ENCODE data around the gene VASN. TPM values are rescaled to one million over a fixed set of nuclear protein-coding genes. Genes with fewer than 3 reads are reported as not detected.

VASN gene
- polyA plus RNA-seq, 1 experiment, result 19.1 TPM

DNA sequence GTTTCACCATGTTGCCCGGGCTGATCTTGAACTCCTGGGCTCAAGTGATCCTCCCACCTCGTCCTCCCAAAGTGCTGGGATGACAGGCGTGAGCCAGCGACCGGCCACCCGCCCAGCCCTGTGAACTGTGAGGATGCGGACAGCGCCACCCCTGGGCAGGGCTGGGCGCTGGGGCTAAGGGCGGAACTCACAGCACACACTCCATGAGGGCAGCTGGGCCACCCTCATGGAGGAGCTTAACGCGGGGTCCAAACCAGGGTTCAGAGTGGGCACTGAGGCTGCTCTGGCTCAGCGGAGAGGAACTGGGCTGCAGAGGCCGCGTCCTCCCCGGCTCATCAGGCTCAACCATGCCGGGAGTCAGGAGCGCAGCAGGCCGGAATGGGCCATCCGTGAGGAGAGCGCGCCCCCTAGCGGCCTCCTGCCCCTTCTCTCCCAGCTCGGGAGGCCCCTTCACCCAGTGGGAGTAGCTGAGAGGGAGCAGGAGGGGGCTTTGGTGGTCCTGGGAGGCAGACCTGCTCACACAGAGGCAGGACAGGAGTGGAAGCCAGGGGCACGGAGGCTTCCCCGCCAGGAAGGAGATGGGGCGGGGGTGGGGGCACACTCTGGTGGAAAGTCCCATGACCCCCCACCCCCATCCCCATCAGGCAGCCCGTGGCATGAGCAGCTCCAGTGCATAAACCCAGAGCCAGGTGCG lies 30.9 kb downstream of the VASN start:
- TF ChIP-seq, protein P1, sequence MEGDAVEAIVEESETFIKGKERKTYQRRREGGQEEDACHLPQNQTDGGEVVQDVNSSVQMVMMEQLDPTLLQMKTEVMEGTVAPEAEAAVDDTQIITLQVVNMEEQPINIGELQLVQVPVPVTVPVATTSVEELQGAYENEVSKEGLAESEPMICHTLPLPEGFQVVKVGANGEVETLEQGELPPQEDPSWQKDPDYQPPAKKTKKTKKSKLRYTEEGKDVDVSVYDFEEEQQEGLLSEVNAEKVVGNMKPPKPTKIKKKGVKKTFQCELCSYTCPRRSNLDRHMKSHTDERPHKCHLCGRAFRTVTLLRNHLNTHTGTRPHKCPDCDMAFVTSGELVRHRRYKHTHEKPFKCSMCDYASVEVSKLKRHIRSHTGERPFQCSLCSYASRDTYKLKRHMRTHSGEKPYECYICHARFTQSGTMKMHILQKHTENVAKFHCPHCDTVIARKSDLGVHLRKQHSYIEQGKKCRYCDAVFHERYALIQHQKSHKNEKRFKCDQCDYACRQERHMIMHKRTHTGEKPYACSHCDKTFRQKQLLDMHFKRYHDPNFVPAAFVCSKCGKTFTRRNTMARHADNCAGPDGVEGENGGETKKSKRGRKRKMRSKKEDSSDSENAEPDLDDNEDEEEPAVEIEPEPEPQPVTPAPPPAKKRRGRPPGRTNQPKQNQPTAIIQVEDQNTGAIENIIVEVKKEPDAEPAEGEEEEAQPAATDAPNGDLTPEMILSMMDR (IDR thresholded peaks at IDR 0.05; ENCODE audit: low read depth, low read length), result peak; percentile 79
- Histone ChIP-seq H3K27me3 (ENCODE audit: control insufficient read depth, insufficient read depth, low read length) (no peaks in the 10 kb centered on the region), H3K4me3 (ENCODE audit: low read depth, low read length) (no peak overlapping the region), H3K9me3 (ENCODE audit: control insufficient read depth, insufficient read depth, low read length) (no peaks in the 10 kb centered on the region), H3K27ac (ENCODE audit: low read depth, low read length) (no peak overlapping the region)
- ChIA-PET CTCF (interaction anchor here (0.6 to 6.2 kb wide), 49 partner anchors 8 to 418 kb away, joined by 3 to 132 read pairs (median 6); partner anchors contain the start of genes DNAJA3, PAM16 and TFAP4), POLR2A (interaction anchor here (0.5 to 1.3 kb wide), 8 partner anchors 10 to 567 kb away, joined by 3 to 5 read pairs (median 3); partner anchors contain the start of gene GLIS2)
- DNase-seq (ENCODE audit: low read depth, low spot score), result peak; percentile 37

DNA sequence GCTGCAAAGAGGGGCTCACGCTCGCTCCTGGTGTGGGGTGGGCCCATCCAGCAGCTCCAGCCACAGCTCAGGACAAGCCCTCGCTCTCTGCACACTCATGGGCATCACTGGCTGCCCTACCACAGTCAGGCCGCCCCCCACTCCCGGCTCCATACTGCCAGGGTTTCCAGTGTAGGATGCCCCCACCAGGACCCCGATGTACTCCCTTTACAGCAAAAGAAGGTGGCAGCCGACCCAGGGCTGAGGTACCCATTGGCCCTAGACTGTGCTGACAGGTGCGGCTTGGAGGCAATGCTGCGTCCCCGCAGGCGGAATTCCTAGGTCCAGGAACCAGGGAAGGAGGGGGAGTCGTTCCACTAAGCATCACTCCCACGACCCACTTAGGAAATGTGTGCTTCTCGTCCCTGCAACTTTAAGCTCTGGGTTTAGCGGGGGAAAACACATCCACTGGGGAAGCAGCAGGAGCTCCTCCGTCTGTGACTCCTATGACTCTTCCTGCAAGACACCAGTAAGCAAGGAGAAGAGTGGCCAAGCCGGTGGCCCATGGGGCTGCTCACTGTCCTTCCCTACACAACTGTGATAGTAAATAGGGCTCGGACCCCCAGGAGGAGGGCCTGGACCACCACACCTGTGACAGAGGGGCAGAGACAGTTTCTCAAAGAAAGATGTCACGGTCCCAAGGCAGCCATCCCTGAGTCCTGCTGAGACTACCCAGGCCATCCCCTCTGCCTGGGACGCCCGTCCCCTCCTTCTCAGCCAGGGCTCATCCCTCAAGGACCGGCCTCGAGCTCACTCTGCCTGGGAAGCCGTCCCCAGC lies 31.7 kb downstream of the VASN start:
- TF ChIP-seq, protein P1 (IDR thresholded peaks at IDR 0.05; ENCODE audit: low read depth, low read length), result no peak
- ChIA-PET POLR2A (interaction anchor here (0.5 to 1.3 kb wide), 7 partner anchors 11 to 568 kb away, joined by 3 to 5 read pairs (median 3); partner anchors contain the start of gene GLIS2), CTCF (interaction anchor here (0.6 to 6.2 kb wide), 44 partner anchors 8 to 203 kb away, joined by 3 to 132 read pairs (median 6); partner anchors contain the start of genes DNAJA3, PAM16 and TFAP4)
- no peaks in the 10 kb centered on the region for H3K9me3 ChIP-seq (ENCODE audit: control insufficient read depth, insufficient read depth, low read length)
- H3K27ac ChIP-seq (ENCODE audit: low read depth, low read length), result no peak overlapping the region
- H3K4me3 ChIP-seq (ENCODE audit: low read depth, low read length), result no peak overlapping the region
- DNase-seq (ENCODE audit: low read depth, low spot score), result no peak
- no peaks in the 10 kb centered on the region for H3K27me3 ChIP-seq (ENCODE audit: control insufficient read depth, insufficient read depth, low read length)

DNA sequence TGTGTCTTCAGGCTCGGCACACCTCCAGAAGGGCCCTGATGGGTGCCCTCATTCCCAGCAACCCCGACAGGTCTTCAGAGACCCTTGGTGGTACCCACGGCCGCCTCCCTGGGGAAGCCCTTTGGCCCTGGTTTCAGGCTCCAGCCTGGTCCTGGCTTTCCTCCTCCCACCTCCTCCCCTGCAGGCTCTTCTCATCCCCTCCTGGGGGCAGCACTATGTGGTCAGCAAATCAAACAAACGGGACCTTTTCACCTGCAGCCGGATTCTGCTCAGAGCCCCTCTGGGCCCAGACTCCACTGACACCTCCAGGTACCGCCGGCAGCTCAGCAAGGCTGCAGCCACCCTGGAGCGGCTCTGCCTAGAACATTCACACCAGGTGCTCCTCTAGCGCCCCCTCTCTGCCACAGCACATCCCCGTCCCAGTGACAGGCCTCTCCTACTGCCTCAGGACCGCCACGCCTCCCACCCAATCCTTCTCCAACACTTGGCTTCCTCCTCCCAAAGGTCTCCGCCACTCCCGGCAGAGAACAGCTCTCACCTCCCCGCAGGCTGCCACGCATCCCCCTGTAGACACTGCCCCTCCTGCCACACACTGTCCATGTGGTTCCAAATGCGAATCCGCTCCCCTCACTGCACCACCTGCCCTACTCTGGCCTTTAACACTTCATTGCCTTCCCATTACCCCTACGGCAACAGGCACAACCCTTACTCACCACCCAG lies 32.8 kb downstream of the VASN start:
- ChIA-PET POLR2A (interaction anchor here (1.3 kb wide), 1 partner anchor 11 kb away, joined by 3 read pairs; no protein-coding TSS in a partner anchor), CTCF (interaction anchor here (0.7 to 6.2 kb wide), 13 partner anchors 13 to 93 kb away, joined by 3 to 132 read pairs (median 9); partner anchors contain the start of gene PAM16)
- TF ChIP-seq, protein P1 (IDR thresholded peaks at IDR 0.05; ENCODE audit: low read depth, low read length), result peak; percentile 85
- DNase-seq (ENCODE audit: low read depth, low spot score), result no peak
- Histone ChIP-seq H3K27ac (ENCODE audit: low read depth, low read length) (no peak overlapping the region), H3K27me3 (ENCODE audit: control insufficient read depth, insufficient read depth, low read length) (no peaks in the 10 kb centered on the region), H3K4me3 (ENCODE audit: low read depth, low read length) (no peak overlapping the region), H3K9me3 (ENCODE audit: control insufficient read depth, insufficient read depth, low read length) (no peaks in the 10 kb centered on the region)

DNA sequence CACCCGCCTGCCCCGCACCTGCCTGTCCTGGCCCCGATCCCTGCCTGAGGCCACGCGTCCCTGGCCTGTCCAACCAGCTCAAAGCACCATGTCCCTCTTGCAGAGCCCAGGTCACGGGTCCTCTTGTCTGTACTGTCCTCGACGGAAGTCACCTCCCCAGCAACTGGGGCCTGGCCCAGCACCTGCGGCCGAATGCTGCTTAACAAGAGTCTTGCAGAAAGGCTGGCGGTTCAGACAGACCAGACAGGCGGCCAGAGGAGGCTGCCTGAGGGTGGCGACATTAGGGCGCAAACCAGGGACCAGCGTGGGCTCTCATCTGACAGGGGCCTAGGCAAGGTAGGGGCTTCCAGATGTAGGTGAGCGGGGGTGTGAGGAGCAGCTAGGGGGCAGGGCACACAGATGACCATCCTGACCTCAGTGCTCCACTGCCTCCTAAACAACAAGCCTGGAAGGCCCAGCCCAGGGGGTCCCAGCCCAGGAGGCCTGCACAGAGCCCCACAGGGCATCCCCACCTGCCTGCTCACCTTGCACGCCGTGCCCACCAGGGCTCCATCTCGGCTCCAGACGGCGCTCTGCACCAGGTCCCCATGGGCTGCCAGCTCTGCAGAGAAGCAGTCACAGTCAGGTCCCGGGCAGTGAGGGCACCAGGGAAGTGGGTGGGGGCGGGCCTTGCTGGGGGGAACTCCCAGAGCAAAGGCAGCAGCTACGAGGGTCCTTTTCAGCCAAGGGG lies 33.5 kb downstream of the VASN start:
- TF ChIP-seq, protein P1 (IDR thresholded peaks at IDR 0.05; ENCODE audit: low read depth, low read length), result no peak
- H3K27ac ChIP-seq (ENCODE audit: low read depth, low read length), result no peak overlapping the region
- no peaks in the 10 kb centered on the region for H3K9me3 ChIP-seq (ENCODE audit: control insufficient read depth, insufficient read depth, low read length)
- no peaks in the 10 kb centered on the region for H3K27me3 ChIP-seq (ENCODE audit: control insufficient read depth, insufficient read depth, low read length)
- ChIA-PET CTCF (interaction anchor here (0.7 to 6.2 kb wide), 7 partner anchors 12 to 65 kb away, joined by 3 to 120 read pairs (median 55); partner anchors contain the start of gene PAM16), POLR2A (interaction anchor here (0.7 to 1.3 kb wide), 3 partner anchors 11 to 362 kb away, joined by 3 to 4 read pairs (median 3); no protein-coding TSS in a partner anchor)
- no peak for DNase-seq (ENCODE audit: low read depth, low spot score)
- no peak overlapping the region for H3K4me3 ChIP-seq (ENCODE audit: low read depth, low read length)
